Activated CD4-positive, CD25-positive, alpha-beta regulatory T cell treated with anti-CD3 and anti-CD28 coated beads, Interleukin-2, amount 50 U/mL, for 16 hours (primary cell): Measurements from ENCODE around the gene CCDC107.
"Not testable (repeated sequence)": the region's sequence is repeated elsewhere in the genome, so short reads cannot be mapped to it uniquely, and the experiment has no call there.

Experiments used
- DNase-seq: peaks from one replicate; pipeline ENCODE4 v3.0.0-alpha.2; 2020; ENCODE audit warnings: low read depth, low spot score

The CCDC107 gene

GRCh38 chr9:35658137-35658967 lies at the start of gene CCDC107:
CCDC107 (plus strand) TSS chr9:35658292; CDS start chr9:35658380, 88 bp downstream.
- peak; percentile 68 for DNase-seq

- no peak for DNase-seq
Measured at GRCh38 chr9:35609001-35609819, 48.9 kb upstream of the CCDC107 start.

GRCh38 chr9:35609820-35610163 lies 48.3 kb upstream of the CCDC107 start:
- DNase-seq: no peak

GRCh38 chr9:35611230-35611797 lies 46.8 kb upstream of the CCDC107 start:
- peak; percentile 29 for DNase-seq

GRCh38 chr9:35612066-35612465 lies 46.0 kb upstream of the CCDC107 start:
- DNase-seq: not testable (repeated sequence)

- DNase-seq: no peak
Measured at GRCh38 chr9:35612843-35613242, 45.2 kb upstream of the CCDC107 start.

- no peak for DNase-seq
Measured at GRCh38 chr9:35615981-35616680, 42.0 kb upstream of the CCDC107 start.

GRCh38 chr9:35616681-35617459 lies 41.2 kb upstream of the CCDC107 start:
- no peak for DNase-seq

- no peak for DNase-seq
Measured at GRCh38 chr9:35617548-35617947, 40.5 kb upstream of the CCDC107 start.

GRCh38 chr9:35618325-35618727 lies 39.8 kb upstream of the CCDC107 start, which contains the start of gene CD72:
CD72 (minus strand) TSS chr9:35618413; CDS start chr9:35618303, 110 bp downstream.
- no peak for DNase-seq

GRCh38 chr9:35618854-35619799 lies 39.0 kb upstream of the CCDC107 start:
- no peak for DNase-seq

GRCh38 chr9:35619800-35620158 lies 38.3 kb upstream of the CCDC107 start:
- no peak for DNase-seq

- no peak for DNase-seq
Measured at GRCh38 chr9:35627575-35627974, 30.5 kb upstream of the CCDC107 start.

- no peak for DNase-seq
Measured at GRCh38 chr9:35628389-35628991, 29.6 kb upstream of the CCDC107 start.

- no peak for DNase-seq
Measured at GRCh38 chr9:35629597-35629996, 28.5 kb upstream of the CCDC107 start.

GRCh38 chr9:35635730-35636129 lies 22.4 kb upstream of the CCDC107 start:
- DNase-seq: no peak

- no peak for DNase-seq
Measured at GRCh38 chr9:35636135-35636876, 21.8 kb upstream of the CCDC107 start.

- not testable (repeated sequence) for DNase-seq
Measured at GRCh38 chr9:35636877-35637246, 21.2 kb upstream of the CCDC107 start.
